GM21423 (cell line): ENCODE measurements around the gene PLEKHA7.

ENCODE experiments used
- ATAC-seq: cut with Tn5 transposase; IDR thresholded peaks from one replicate; pipeline ENCODE4 v1.9.1; 2021; ENCODE audit warnings: mild to moderate bottlenecking, moderate library complexity; ENCODE audit not compliant: unreplicated experiment

Gene PLEKHA7

DNA sequence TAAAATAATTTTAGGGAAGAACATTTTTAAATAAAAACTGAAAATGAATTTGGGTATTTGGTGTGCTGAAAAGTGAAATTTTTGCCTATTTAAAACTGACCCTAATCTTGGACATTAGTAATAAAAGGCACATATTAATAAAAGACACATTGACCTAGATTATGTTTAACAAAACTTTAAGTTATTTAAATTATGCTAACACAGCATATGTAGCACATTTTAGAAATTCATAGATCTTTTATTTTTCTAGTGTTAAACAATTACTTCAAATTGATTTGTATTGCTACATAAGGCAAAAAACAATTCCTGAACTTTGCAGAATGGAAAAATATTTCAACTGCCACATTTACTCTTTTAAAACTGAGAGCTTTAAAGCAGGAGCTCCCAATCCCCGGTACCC, 265.1 kb downstream of the PLEKHA7 start:
- no peak for ATAC-seq

DNA sequence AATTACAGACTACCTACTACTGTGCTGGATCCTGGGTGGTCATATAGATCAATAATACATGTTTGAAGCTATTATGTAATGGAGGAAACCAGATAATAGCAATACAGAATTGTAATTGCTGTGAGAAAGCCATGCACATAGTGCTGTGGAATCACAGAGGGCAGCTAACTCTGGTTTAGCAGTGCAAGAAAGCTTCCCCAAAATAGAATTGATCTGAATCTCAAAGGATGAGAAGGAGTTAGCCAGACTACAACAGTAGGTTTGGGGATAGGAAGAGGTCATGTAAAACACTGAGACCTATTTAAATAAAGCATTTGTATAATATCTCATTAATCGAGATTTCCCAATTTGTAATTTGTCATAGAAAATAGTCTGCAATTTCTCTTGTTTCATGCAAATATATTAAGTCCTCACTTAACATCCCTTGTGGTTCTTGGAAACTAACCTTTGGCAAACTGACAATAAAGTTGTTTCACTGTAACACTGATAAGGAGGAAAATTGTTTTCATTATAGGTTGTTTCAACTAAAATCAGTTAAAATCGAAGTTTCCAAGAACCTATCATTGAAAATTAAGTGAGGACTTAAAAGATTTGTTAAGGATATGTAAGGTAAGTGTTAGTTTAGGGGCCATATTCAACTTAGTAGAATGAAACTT, 268.1 kb downstream of the PLEKHA7 start:
- no peak for ATAC-seq

GRCh38 chr11:16744128-16744725, 270.0 kb downstream of the PLEKHA7 start:
- ATAC-seq = no peak

DNA sequence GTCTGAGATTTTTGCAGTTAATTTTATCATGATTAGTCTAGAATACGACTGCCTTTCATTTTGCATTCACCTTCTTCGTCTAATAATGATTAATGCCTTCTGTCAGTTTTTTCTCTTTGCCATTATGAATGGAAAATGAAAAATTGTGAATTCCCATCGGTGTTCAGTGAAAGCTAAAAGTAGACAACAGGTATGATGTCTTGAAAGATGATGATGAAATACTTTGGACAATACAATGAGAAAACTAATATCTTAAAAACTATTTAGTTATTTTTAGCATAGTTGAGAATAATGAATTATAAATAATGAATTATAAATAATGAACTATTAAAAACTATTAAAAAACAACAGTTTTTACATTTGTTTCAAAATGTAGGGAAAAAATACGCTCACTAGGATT, 270.7 kb downstream of the PLEKHA7 start:
- ATAC-seq = no peak

DNA sequence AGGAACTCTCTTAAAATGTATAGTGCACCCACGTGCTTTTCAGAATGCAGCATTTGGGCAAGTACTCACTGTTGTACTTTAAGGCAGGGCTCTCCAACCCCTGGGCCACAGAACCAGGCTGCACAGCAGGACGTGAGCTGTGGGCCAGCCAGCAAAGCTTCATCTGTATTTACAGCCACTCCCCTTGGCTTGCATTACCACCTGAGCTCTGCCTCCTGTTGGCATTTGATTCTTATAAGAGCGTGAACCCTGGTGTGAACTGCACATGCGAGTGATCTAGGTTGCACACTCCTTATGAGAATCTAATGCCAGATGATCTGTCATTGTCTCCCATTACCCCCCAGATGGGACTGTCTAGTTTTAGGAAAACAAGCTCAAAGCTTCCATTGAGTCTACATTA, 272.7 kb downstream of the PLEKHA7 start:
- no peak for ATAC-seq

- no peak for ATAC-seq
Measured at GRCh38 chr11:16738947-16739815, 275.0 kb downstream of the PLEKHA7 start.

GRCh38 chr11:16738193-16738946, 275.8 kb downstream of the PLEKHA7 start, which contains the start of gene C11orf58:
TSS of gene C11orf58 (plus strand) at chr11:16738647. CDS start at chr11:16738779, 132 bp downstream.
- ATAC-seq = peak; percentile 98

DNA sequence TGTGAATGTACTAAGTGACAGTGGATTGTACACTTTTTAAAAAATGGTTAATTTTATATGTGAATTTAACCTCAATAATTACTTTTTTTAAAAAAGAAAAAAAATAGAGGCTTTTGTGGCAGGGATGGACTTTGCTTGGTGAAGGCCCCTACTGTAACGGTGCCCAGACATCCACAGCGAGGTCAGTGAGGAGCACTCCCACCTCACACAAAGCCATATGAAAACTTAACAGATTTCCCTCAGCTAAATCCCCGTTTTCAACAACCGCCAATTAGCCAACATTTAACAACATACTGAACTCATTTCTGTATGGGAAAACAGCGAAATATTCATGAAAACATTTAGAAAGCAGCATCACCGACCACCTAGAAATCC, 276.4 kb downstream of the PLEKHA7 start:
- peak; percentile 9 for ATAC-seq
